Retinal pigment epithelial cell (primary cell): Measurements from ENCODE around the gene KLHDC7A.

Experiments used
- DNase-seq: peaks from one replicate; pipeline ENCODE4 v3.0.0-alpha.2; 2010; ENCODE audit warnings: low read depth
- H3K4me3 ChIP-seq: 2 replicates; pipeline ENCODE4 v1.5.1; 2011; ENCODE audit warnings: mild to moderate bottlenecking, low read length, control low read depth, moderate library complexity
- TF ChIP-seq, protein P1 (sequence below): conservative IDR thresholded peaks from 2 replicates; pipeline ENCODE4 v1.5.1; 2011; ENCODE audit warnings: low read depth, low read length, control low read depth, inconsistent platforms

Gene KLHDC7A

GRCh38 chr1:18463984-18464664 is 16.6 kb upstream of the KLHDC7A start:
- no peak for DNase-seq
- TF ChIP-seq, protein P1, sequence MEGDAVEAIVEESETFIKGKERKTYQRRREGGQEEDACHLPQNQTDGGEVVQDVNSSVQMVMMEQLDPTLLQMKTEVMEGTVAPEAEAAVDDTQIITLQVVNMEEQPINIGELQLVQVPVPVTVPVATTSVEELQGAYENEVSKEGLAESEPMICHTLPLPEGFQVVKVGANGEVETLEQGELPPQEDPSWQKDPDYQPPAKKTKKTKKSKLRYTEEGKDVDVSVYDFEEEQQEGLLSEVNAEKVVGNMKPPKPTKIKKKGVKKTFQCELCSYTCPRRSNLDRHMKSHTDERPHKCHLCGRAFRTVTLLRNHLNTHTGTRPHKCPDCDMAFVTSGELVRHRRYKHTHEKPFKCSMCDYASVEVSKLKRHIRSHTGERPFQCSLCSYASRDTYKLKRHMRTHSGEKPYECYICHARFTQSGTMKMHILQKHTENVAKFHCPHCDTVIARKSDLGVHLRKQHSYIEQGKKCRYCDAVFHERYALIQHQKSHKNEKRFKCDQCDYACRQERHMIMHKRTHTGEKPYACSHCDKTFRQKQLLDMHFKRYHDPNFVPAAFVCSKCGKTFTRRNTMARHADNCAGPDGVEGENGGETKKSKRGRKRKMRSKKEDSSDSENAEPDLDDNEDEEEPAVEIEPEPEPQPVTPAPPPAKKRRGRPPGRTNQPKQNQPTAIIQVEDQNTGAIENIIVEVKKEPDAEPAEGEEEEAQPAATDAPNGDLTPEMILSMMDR, result no peak
- no peak overlapping the region for H3K4me3 ChIP-seq

- TF ChIP-seq, protein P1, result no peak
- H3K4me3 ChIP-seq, result no peak overlapping the region
- DNase-seq, result no peak
These were observed 16.1 kb upstream of the KLHDC7A start for GRCh38 chr1:18464665-18465050.

DNA sequence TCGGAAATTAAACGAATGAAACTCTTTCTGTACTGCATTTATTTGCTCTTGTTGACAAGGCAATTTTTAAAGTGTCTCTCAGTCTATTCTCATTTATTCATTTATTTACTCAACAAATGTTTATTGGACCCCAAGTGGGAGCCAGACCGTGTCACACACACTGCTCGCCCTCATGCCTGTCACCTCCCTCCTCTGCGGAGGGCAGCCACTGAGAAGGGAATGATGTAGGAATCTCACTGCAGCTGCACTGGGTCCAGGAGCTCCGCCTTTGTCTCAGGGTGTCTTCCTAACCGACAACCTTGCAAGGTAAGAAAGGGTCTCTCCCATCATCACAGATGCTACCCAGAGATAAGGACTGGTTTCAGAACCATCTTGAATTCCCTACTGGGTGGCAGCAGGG is 14.1 kb upstream of the KLHDC7A start:
- DNase-seq, result no peak
- TF ChIP-seq, protein P1, result no peak
- no peak overlapping the region for H3K4me3 ChIP-seq

GRCh38 chr1:18468570-18468969 is 12.2 kb upstream of the KLHDC7A start:
- no peak overlapping the region for H3K4me3 ChIP-seq
- DNase-seq, result no peak
- TF ChIP-seq, protein P1, result no peak

GRCh38 chr1:18469514-18469913 is 11.2 kb upstream of the KLHDC7A start:
- no peak for DNase-seq
- H3K4me3 ChIP-seq, result no peak overlapping the region
- TF ChIP-seq, protein P1, result no peak

- TF ChIP-seq, protein P1, result no peak
- no peak for DNase-seq
- no peak overlapping the region for H3K4me3 ChIP-seq
These were observed 9.9 kb upstream of the KLHDC7A start for GRCh38 chr1:18470671-18471355.

DNA sequence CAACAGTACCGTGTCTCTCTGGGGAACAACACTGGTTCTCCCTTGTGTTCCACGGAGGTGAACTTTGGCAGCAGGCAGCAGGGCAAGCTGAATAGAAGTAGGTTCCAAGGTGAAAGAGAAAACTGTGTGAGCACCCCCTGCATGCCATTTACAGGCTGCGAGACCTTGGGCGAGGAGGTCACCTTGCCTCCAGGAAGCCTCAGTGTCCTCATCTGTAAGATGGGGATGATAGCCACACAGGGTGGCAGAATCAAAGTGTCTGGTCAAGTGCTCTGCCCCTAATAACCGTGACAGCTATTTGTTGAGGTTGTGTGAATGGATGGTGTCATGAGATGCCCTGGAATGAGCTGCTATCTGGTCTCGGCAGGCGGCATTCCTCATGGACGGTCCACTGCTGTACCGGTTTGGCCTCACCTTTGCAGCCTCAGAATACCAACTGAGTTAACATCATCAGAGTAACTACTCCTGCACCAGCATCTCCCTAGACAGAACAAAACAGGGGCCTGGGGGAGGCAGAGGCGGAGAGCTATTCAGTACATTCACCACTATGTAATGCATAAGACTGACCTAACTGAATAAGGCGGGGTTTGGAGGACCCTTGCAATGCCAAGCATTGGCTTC is 7.4 kb upstream of the KLHDC7A start:
- DNase-seq, result no peak
- no peak overlapping the region for H3K4me3 ChIP-seq
- TF ChIP-seq, protein P1, result no peak
